ENCODE data around the gene MLLT3.

GRCh38 chr9:20369391-20369790 is 252.9 kb downstream of the MLLT3 start:
- TF ChIP-seq CTCF (IDR thresholded peaks at IDR 0.05; ENCODE audit: insufficient read depth, low read length, poor library complexity, severe bottlenecking), result no peak
- TF ChIP-seq EZH2phosphoT487 (conservative IDR thresholded peaks at IDR 0.05; ENCODE audit: low read length), result no peak

Data from SU-DHL-6 (cell line).